H1 (cell line): ENCODE data around the gene EEF2. TPM values are rescaled to one million over a fixed set of nuclear protein-coding genes. Genes with fewer than 3 reads are reported as not detected.

Experiments used
- CTCF ChIA-PET: fragments of 300-600 bp; sonication (Branson Sonifier 250); formaldehyde crosslinking; loops from one replicate; lab custom pipeline; 2021; ENCODE audit not compliant: partially characterized antibody; lab: Charles Lee
- POLR2A ChIA-PET: fragments of 300-600 bp; sonication (Branson Sonifier 250); formaldehyde crosslinking; loops from one replicate; lab custom pipeline; 2021; ENCODE audit warnings: inconsistent platforms; ENCODE audit not compliant: partially characterized antibody; lab: Charles Lee
- DNase-seq, 2 experiments: peaks; one replicate each; pipeline versions ENCODE4 v3.0.0 to v3.0.0-alpha.2; 2010 to 2022; ENCODE audit warnings: low spot score in 2 of 2, low read depth in 1 of 2, mixed read lengths in 1 of 2
- FAIRE-seq: peaks from 2 replicates; lab custom pipeline; 2011; peaks lifted over from hg19 to GRCh38; lab: Jason Lieb, UNC
- H2AFZ ChIP-seq: 2 replicates; pipeline ENCODE4 v1.8.1; 2012; ENCODE audit warnings: low read length, inconsistent platforms
- H2AK5ac ChIP-seq: 2 replicates; pipeline ENCODE4 v1.6.1; 2013; ENCODE audit warnings: low read depth, low read length
- H2BK120ac ChIP-seq: replicated peaks from 2 replicates; pipeline ENCODE3; 2013; ENCODE audit warnings: low read depth, low read length, inconsistent platforms
- H2BK12ac ChIP-seq: 2 replicates; pipeline ENCODE4 v1.6.1; 2013; ENCODE audit warnings: low read depth, low read length
- H2BK15ac ChIP-seq: 2 replicates; pipeline ENCODE4 v1.6.1; 2013; ENCODE audit warnings: low read length
- H2BK20ac ChIP-seq: 2 replicates; pipeline ENCODE4 v1.6.1; 2013; ENCODE audit warnings: low read length
- H2BK5ac ChIP-seq: 2 replicates; pipeline ENCODE4 v1.6.1; 2013; ENCODE audit warnings: low read depth, low read length
- H3K14ac ChIP-seq: 2 replicates; pipeline ENCODE4 v1.6.1; 2013; ENCODE audit warnings: inconsistent platforms; ENCODE audit not compliant: insufficient read length
- H3K18ac ChIP-seq: 2 replicates; pipeline ENCODE4 v1.6.1; 2013; ENCODE audit warnings: low read length; ENCODE audit errors: extremely low read depth
- H3K23ac ChIP-seq: 2 replicates; pipeline ENCODE4 v1.6.1; 2013; ENCODE audit warnings: inconsistent platforms; ENCODE audit not compliant: insufficient read length
- H3K23me2 ChIP-seq: 2 replicates; pipeline ENCODE4 v1.6.1; 2013; ENCODE audit warnings: low read depth, low read length
- H3K27ac ChIP-seq: 2 replicates; pipeline ENCODE4 v1.6.1; 2011; ENCODE audit warnings: low read depth, low read length, inconsistent platforms
- H3K27me3 ChIP-seq, 4 experiments: replicated peaks in 1 of 4; 1 replicate in 1 of 4; 2 replicates in 3 of 4; pipeline versions ENCODE4 v1.6.1 to v1.8.1; 2011 to 2013; ENCODE audit warnings: low read length in 3 of 4, mild to moderate bottlenecking in 3 of 4, inconsistent platforms in 2 of 4, mixed read lengths in 2 of 4, moderate library complexity in 1 of 4; ENCODE audit not compliant: control insufficient read depth in 3 of 4, insufficient read depth in 3 of 4; ENCODE audit errors: extremely low read depth in 1 of 4
- H3K36me3 ChIP-seq, 4 experiments: 2 replicates each; pipeline versions ENCODE4 v1.6.1 to v1.8.1; 2011 to 2013; ENCODE audit warnings: mild to moderate bottlenecking in 4 of 4, low read length in 3 of 4, moderate library complexity in 2 of 4, control low read depth in 1 of 4, inconsistent platforms in 1 of 4; ENCODE audit not compliant: insufficient read depth in 4 of 4, control insufficient read depth in 2 of 4
- H3K4ac ChIP-seq: replicated peaks from 2 replicates; pipeline ENCODE3; 2013; ENCODE audit warnings: low read length, low read depth, mixed read lengths, inconsistent platforms; ENCODE audit not compliant: insufficient read length
- H3K4me1 ChIP-seq, 4 experiments: replicated peaks in 1 of 4; 1 replicate in 1 of 4; 2 replicates in 3 of 4; pipeline versions ENCODE4 v1.6.1 to v1.8.1; 2011 to 2013; ENCODE audit warnings: low read length in 3 of 4, inconsistent platforms in 2 of 4, mixed read lengths in 1 of 4; ENCODE audit not compliant: insufficient read depth in 4 of 4, control insufficient read depth in 3 of 4
- H3K4me2 ChIP-seq, 2 experiments: 2 replicates each; pipeline versions ENCODE4 v1.6.1 to v1.8.1; 2011 to 2013; ENCODE audit warnings: low read depth in 2 of 2, low read length in 2 of 2, control low read depth in 1 of 2, inconsistent platforms in 1 of 2, mild to moderate bottlenecking in 1 of 2; ENCODE audit not compliant: insufficient read depth in 1 of 2
- H3K4me3 ChIP-seq, 4 experiments: fragments of 200-600, 300-600 bp in 1 of 4; sonication (generic), shearing (Covaris generic), sonication (Bioruptor Twin) in 1 of 4; 2 replicates each; pipeline versions ENCODE4 v1.5.1 to v1.8.1; 2011 to 2016; ENCODE audit warnings: low read length in 4 of 4, low read depth in 3 of 4, control low read depth in 2 of 4, inconsistent platforms in 2 of 4, mild to moderate bottlenecking in 2 of 4, mixed read lengths in 1 of 4, moderate library complexity in 1 of 4; ENCODE audit not compliant: insufficient read depth in 2 of 4; ENCODE audit errors: extremely low read depth in 1 of 4
- H3K56ac ChIP-seq: replicated peaks from 2 replicates; pipeline ENCODE3; 2013; ENCODE audit warnings: low read depth, mild to moderate bottlenecking, mixed read lengths, low read length, inconsistent platforms; ENCODE audit not compliant: insufficient read length
- H3K79me1 ChIP-seq: 2 replicates; pipeline ENCODE4 v1.6.1; 2013; ENCODE audit warnings: low read depth, low read length, control low read depth
- H3K79me2 ChIP-seq, 2 experiments: 2 replicates each; pipeline versions ENCODE4 v1.6.1 to v1.8.1; 2012 to 2013; ENCODE audit warnings: low read length in 2 of 2, mild to moderate bottlenecking in 2 of 2, inconsistent platforms in 1 of 2; ENCODE audit not compliant: insufficient read depth in 2 of 2, control insufficient read depth in 1 of 2
- H3K9ac ChIP-seq, 4 experiments: replicated peaks in 1 of 4; 1 replicate in 1 of 4; 2 replicates in 3 of 4; pipeline versions ENCODE4 v1.6.1 to v1.8.1; 2011 to 2013; ENCODE audit warnings: low read depth in 3 of 4, low read length in 3 of 4, control low read depth in 2 of 4, mild to moderate bottlenecking in 2 of 4, moderate library complexity in 2 of 4, inconsistent platforms in 1 of 4; ENCODE audit errors: extremely low read depth in 1 of 4
- H3K9me3 ChIP-seq, 2 experiments: 2 replicates each; pipeline versions ENCODE4 v1.6.1 to v1.8.1; 2012 to 2013; ENCODE audit warnings: mild to moderate bottlenecking in 2 of 2, moderate library complexity in 2 of 2, control low read depth in 1 of 2, inconsistent platforms in 1 of 2, low read depth in 1 of 2, low read length in 1 of 2, mixed read lengths in 1 of 2; ENCODE audit not compliant: insufficient read depth in 2 of 2
- H4K20me1 ChIP-seq, 2 experiments: replicated peaks in 1 of 2; 2 replicates each; pipeline versions ENCODE3 to v1.8.1; 2011 to 2013; ENCODE audit warnings: inconsistent platforms in 2 of 2, low read length in 2 of 2, mild to moderate bottlenecking in 1 of 2; ENCODE audit not compliant: insufficient read depth in 2 of 2, control insufficient read depth in 1 of 2
- H4K5ac ChIP-seq: 2 replicates; pipeline ENCODE4 v1.6.1; 2013; ENCODE audit warnings: low read length, low read depth, mixed read lengths, inconsistent platforms; ENCODE audit not compliant: insufficient read length
- H4K8ac ChIP-seq: 2 replicates; pipeline ENCODE4 v1.8.0; 2013; ENCODE audit warnings: mild to moderate bottlenecking, moderate library complexity, low read length, inconsistent platforms; ENCODE audit not compliant: insufficient read depth; ENCODE audit errors: extremely low read depth
- H4K91ac ChIP-seq: replicated peaks from 2 replicates; pipeline ENCODE3; 2013; ENCODE audit warnings: low read length, mixed read lengths, inconsistent platforms; ENCODE audit not compliant: insufficient read length
- CTBP2 ChIP-seq: IDR thresholded peaks from 2 replicates; pipeline ENCODE4 v1.7.0; 2011; ENCODE audit warnings: borderline replicate concordance, mild to moderate bottlenecking, moderate library complexity, mixed read lengths, low read length; ENCODE audit not compliant: insufficient read depth, insufficient read length
- POLR2A ChIP-seq, 2 experiments: IDR thresholded peaks; 1 replicate in 1 of 2; 2 replicates in 1 of 2; pipeline ENCODE4 v1.6.1; 2011; ENCODE audit warnings: low read depth in 2 of 2, low read length in 2 of 2, mild to moderate bottlenecking in 2 of 2; ENCODE audit errors: control extremely low read depth in 1 of 2
- WGBS, 2 experiments: shearing (Covaris generic) in 1 of 2; methylation state at CpG; one replicate each; pipeline versions ENCODE4 v1.1.6 to v1.1.7; 2013 to 2015; ENCODE audit warnings: low lambda C conversion rate in 2 of 2, mixed read lengths in 2 of 2, inconsistent platforms in 1 of 2, low coverage in 1 of 2, missing lambda C conversion rate in 1 of 2; ENCODE audit not compliant: insufficient replicate concordance in 2 of 2, insufficient coverage in 1 of 2, insufficient read length in 1 of 2; ENCODE audit errors: extremely low coverage in 1 of 2, missing lambda C conversion rate in 1 of 2; 5-methylcytosine and 5-hydroxymethylcytosine counted together
- polyA plus RNA-seq, 7 experiments: library from polyadenylated mRNA; depleted of rRNA in 3 of 7; stranded (reverse) in 5 of 7; unstranded in 2 of 7; fragments of >200 nt in 5 of 7; fragments of 200-250 nt in 2 of 7; gene quantifications; 1 replicate in 5 of 7; 2 replicates in 1 of 7; 4 replicates in 1 of 7; pipeline versions ENCODE4 v1.2.1 to v1.2.3, GENCODE V29; 2011 to 2013; ENCODE audit warnings: missing spikeins in 2 of 7, mixed read lengths in 2 of 7
- total RNA-seq: library from RNA; stranded (reverse); fragmentation: NEBNext Ultra II Directional; extraction: Animal tissue kit (Norgen Biotek cat#: 25700); gene quantifications from 2 replicates; pipeline ENCODE4 v1.2.1, GENCODE V29; 2021

EEF2 gene
- total and polyA plus RNA-seq, 2 of the 8 experiments (the other 6 are each of a cell fraction or from before 2014, with no cell fraction given), result 1,554 to 3,380 TPM

- WGBS, 2 experiments, result 97% methylated on average over 21 of the region's 24 CpGs; no CpG with 5 or more reads in 1 of the 2 experiments
- POLR2A ChIA-PET, result interaction anchor here (24.8 kb wide), 1 partner anchor 20 kb away, joined by 870 read pairs; the partner anchor contains the start of gene EEF2
- no peak for TF ChIP-seq CTBP2
- peak in 1 of 2 experiments; percentile 20; a peak in 1 of 3 replicates for TF ChIP-seq POLR2A (IDR thresholded peaks at IDR 0.05; ENCODE audit: control extremely low read depth in 1 of 2, low read depth in 2 of 2, low read length in 2 of 2)
- H3K4me1 ChIP-seq, result 0 out of 7 replicates have a peak, but pooled peaks cover 0 to 3% (median 0%) of the 10 kb centered on the region in 4 experiments
- no peak overlapping the region for H3K4ac ChIP-seq
- H3K56ac ChIP-seq, result no peak overlapping the region
- no peak for DNase-seq
- H2BK12ac ChIP-seq, result no peak overlapping the region
- no peak overlapping the region for H2AFZ ChIP-seq
- no peak overlapping the region for H3K4me3 ChIP-seq
- H3K36me3 ChIP-seq, result peaks cover 19 to 65% (median 42%) of the 10 kb centered on the region in 4 experiments
- H4K8ac ChIP-seq, result no peak overlapping the region
- peaks cover 5 to 13% of the 10 kb centered on the region in 2 experiments for H4K20me1 ChIP-seq
- CTCF ChIA-PET, result no interaction called here
- no peak overlapping the region for H4K5ac ChIP-seq
- no peak overlapping the region for H2AK5ac ChIP-seq
- H2BK15ac ChIP-seq, result no peak overlapping the region
- H3K27me3 ChIP-seq, result no peaks in the 10 kb centered on the region
- no peak overlapping the region for H3K23ac ChIP-seq
- H2BK120ac ChIP-seq, result no peak overlapping the region
- no peak overlapping the region for H3K14ac ChIP-seq
- H3K4me2 ChIP-seq, result no peak overlapping the region
- no peak overlapping the region for H2BK20ac ChIP-seq
- H3K23me2 ChIP-seq, result no peaks in the 10 kb centered on the region
- H3K79me2 ChIP-seq, result peaks cover 0 to 6% of the 10 kb centered on the region in 2 experiments; a peak in 1 of 4 replicates
- H3K18ac ChIP-seq, result no peak overlapping the region
- no peak overlapping the region for H2BK5ac ChIP-seq
- no peaks in the 10 kb centered on the region for H3K9me3 ChIP-seq
- no peak overlapping the region for H3K27ac ChIP-seq
- H4K91ac ChIP-seq, result no peak overlapping the region
- H3K9ac ChIP-seq, result no peak overlapping the region
- H3K79me1 ChIP-seq, result peaks cover 6% of the 10 kb centered on the region
- FAIRE-seq, result no peak
These were observed 24.3 kb downstream of the EEF2 start for GRCh38 chr19:3961007-3961406.
